Ovary (tissue), 9 donors: ENCODE results near the gene POU6F2. TPM values are rescaled to one million over a fixed set of nuclear protein-coding genes. Genes with fewer than 3 reads are reported as not detected.

Experiments used
- DNase-seq, 5 donors: peaks; one replicate each; pipeline ENCODE4 v3.0.0-alpha.2; 2019 to 2020
- H3K27ac ChIP-seq, 2 donors: fragments of 200-600 bp; one replicate each; pipeline versions ENCODE4 v1.5.1 to v1.8.0; 2019 to 2022
- H3K27me3 ChIP-seq: fragments of 200-600 bp; one replicate; pipeline ENCODE4 v1.8.0; 2022
- H3K36me3 ChIP-seq: fragments of 200-600 bp; sonication (generic); one replicate; pipeline ENCODE4 v1.5.1; 2019
- H3K4me1 ChIP-seq: one replicate; pipeline ENCODE4 v1.8.1; 2013; ENCODE audit warnings: mild to moderate bottlenecking, moderate library complexity; ENCODE audit not compliant: insufficient read depth
- H3K4me3 ChIP-seq: fragments of 200-600 bp; sonication (generic); one replicate; pipeline ENCODE4 v1.5.1; 2017
- H3K9me3 ChIP-seq, 2 donors: fragments of 200-600 bp in 1 of 2; sonication (generic) in 1 of 2; one replicate each; pipeline versions ENCODE4 v1.5.1 to v1.8.1; 2013 to 2019; ENCODE audit warnings: mild to moderate bottlenecking in 1 of 2, moderate library complexity in 1 of 2
- CTCF ChIP-seq, 3 donors: fragments of 450-650 bp in 2 of 3; fragments of 200-600 bp in 1 of 3; IDR thresholded peaks; one replicate each; pipeline versions ENCODE4 v1.5.1 to v1.8.0; 2016 to 2022; ENCODE audit warnings: antibody characterized with exemption in 3 of 3, mild to moderate bottlenecking in 1 of 3
- EP300 ChIP-seq: sonication (generic); formaldehyde crosslinking; IDR thresholded peaks from one replicate; pipeline ENCODE4 v1.6.1; 2017; ENCODE audit warnings: antibody characterized with exemption
- POLR2A ChIP-seq: fragments of 450-650 bp; IDR thresholded peaks from one replicate; pipeline ENCODE4 v1.6.1; 2017; ENCODE audit warnings: antibody characterized with exemption, mild to moderate bottlenecking, moderate library complexity
- WGBS, 3 donors: extraction: QIAGEN DNeasy Blood & Tissue Kit in 1 of 3; methylation state at CpG; one replicate each; pipeline versions ENCODE4 v1.1.5 to v1.1.7; 2013 to 2017; 5-methylcytosine and 5-hydroxymethylcytosine counted together
- intact Hi-C, 4 donors: fragments of 100-400 bp; cut with DNase I; formaldehyde crosslinking; loops; one replicate each; pipeline versions ENCODE4 v1.11.0 to v1.15.1; 2022 to 2023
- polyA plus RNA-seq, 2 donors: library from polyadenylated mRNA; stranded (reverse); fragments of 200-250 nt in 1 of 2; fragments of 350-450 nt in 1 of 2; fragmentation: Illumina TruSeq in 1 of 2; extraction: RNeasy Lipid Tissue Mini Kit (QIAGEN cat#74804) in 1 of 2; gene quantifications; one replicate each; pipeline ENCODE4 v1.2.3, GENCODE V29; 2013 to 2014
- total RNA-seq, 7 donors: library from RNA; depleted of rRNA in 2 of 7; stranded (reverse); fragments of >200 nt in 2 of 7; fragmentation: NEBNext Ultra II Directional in 3 of 7; extraction: Animal tissue kit (Norgen Biotek cat#: 25700) in 3 of 7; gene quantifications; one replicate each; pipeline versions ENCODE4 v1.1.0 to v1.2.4, GENCODE V29; 2016 to 2023
- donor health status: DM: no; HTN: no; CAD: no; lungs with moderate emphysema.
- donor health status: DM: no; HTN: no; CAD: no.
- donor health status: Bipolar disorder and iron deficiency.
- donor health status: DM: yes; HTN: yes; CAD: no.
- donor health status: DM: no; HTN: no; CAD: no.
- donor health status: DM: yes; HTN: yes; CAD: no.

Gene POU6F2
- total and polyA plus RNA-seq, 9 donors, result 0.17 to 2.0 (median 0.61) TPM

DNA sequence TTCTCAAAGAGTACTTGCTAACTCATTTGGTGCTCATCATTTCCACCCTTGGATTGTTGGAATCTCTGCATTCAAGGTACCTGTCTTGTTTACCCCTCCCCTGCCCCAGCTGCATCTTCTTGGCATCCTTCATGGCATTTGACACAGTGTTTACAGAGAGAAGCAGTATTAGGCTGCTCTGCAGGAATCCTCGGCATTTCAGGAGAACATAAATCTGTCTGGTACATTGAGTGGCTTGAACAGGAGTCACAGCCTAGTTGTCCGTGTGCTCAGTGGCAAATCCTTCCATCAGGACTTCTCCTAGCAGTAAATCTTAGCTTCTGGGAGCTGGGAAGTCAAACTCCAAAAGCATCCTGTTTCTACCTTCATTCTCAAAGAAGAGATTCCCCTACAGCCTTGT is 451.7 kb downstream of the POU6F2 start:
- no peak for TF ChIP-seq CTCF (IDR thresholded peaks at IDR 0.05)
- TF ChIP-seq EP300, result no peak
- TF ChIP-seq POLR2A, result no peak

DNA sequence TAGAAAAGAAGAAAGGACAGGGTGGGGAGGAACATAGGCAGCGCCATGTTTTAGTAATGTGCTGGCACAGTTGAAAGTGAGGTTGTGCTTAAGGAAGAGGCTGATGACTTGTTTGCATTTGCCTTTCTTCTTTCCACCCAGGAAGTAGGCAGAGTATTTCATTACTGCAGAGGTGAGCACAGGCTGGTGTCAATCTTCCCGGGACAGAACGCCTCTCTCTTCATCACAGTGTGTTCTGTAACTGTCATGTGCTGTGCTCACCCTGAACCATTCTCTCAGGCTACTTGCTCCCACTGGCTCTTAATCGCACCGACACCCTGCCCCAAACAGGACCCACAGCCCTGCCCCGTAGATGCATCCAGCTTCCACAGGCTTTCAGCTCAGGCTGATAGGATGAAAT is 452.7 kb downstream of the POU6F2 start:
- Histone ChIP-seq H3K4me3 (no peak overlapping the region), H3K27ac (no peak overlapping the region), H3K4me1 (no peaks in the 10 kb centered on the region), H3K27me3 (no peaks in the 10 kb centered on the region), H3K36me3 (no peaks in the 10 kb centered on the region), H3K9me3 (no peaks in the 10 kb centered on the region)
- TF ChIP-seq EP300 (no peak), CTCF (IDR thresholded peaks at IDR 0.05) (no peak), POLR2A (no peak)
- WGBS, 3 donors, result 96 to 97% (median 96%) methylated on average over 6 of the region's 6 CpGs
- no peak for DNase-seq
- intact Hi-C loops, result no loop called here

More for the DNA sequence above, 451.7 kb downstream of the POU6F2 start:
- no peaks in the 10 kb centered on the region for H3K9me3 ChIP-seq
- no peak for DNase-seq
- no peaks in the 10 kb centered on the region for H3K36me3 ChIP-seq
- H3K27ac ChIP-seq, result no peak overlapping the region
- no peaks in the 10 kb centered on the region for H3K4me1 ChIP-seq
- intact Hi-C loops, result no loop called here
- 57 to 62% (median 59%) methylated on average over 2 of the region's 2 CpGs for WGBS, 3 donors
- H3K27me3 ChIP-seq, result no peaks in the 10 kb centered on the region
- no peak overlapping the region for H3K4me3 ChIP-seq

DNA sequence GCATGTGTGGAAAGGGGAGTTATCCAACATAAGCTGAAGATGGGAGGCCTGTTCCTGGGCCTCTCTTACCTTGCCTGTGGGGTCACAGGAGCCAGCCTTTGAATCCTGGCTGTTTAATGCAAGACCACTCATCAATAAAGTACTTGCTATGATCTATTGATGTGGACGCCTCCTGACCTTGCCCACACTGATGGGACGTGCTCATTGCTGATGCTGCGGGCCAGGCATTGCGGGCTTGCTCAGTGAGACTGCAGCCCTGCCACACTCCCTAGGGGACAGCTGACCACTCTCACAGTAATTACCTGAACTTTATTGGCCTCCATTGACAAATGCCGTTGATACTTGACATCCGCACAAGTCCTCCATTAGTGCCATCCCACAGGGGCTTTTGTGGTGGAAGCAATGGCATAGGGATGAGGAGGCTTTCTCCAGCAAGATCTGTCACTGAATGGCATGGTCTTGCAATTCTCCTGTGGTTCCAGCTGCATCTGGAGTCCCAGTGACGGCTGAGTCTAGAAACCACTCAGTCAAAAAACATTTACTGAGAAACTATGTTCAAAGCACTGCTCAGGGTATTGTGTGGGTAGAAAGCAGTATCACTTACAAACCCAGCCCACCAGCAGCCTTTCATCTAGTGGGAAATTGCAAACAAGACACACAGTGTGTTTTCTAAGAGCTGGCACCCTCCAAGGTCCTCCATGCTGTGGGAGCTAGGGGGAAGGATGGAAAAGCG is 453.4 kb downstream of the POU6F2 start:
- Histone ChIP-seq H3K4me3 (no peak overlapping the region), H3K9me3 (no peaks in the 10 kb centered on the region), H3K27me3 (no peaks in the 10 kb centered on the region), H3K36me3 (no peaks in the 10 kb centered on the region), H3K4me1 (no peaks in the 10 kb centered on the region), H3K27ac (no peak overlapping the region)
- 76 to 85% (median 82%) methylated on average over 8 of the region's 8 CpGs for WGBS, 3 donors
- DNase-seq, result no peak
- intact Hi-C loops, result no loop called here
- no peak for TF ChIP-seq POLR2A
- TF ChIP-seq CTCF (IDR thresholded peaks at IDR 0.05), result no peak
- no peak for TF ChIP-seq EP300

- Histone ChIP-seq H3K4me1 (no peaks in the 10 kb centered on the region), H3K27me3 (no peaks in the 10 kb centered on the region), H3K36me3 (no peaks in the 10 kb centered on the region), H3K27ac (no peak overlapping the region), H3K4me3 (no peak overlapping the region), H3K9me3 (no peaks in the 10 kb centered on the region)
- no peak for TF ChIP-seq CTCF (IDR thresholded peaks at IDR 0.05)
- TF ChIP-seq EP300, result no peak
- TF ChIP-seq POLR2A, result no peak
- intact Hi-C loops, result no loop called here
- DNase-seq, result no peak
- 59 to 67% (median 61%) methylated on average over 3 of the region's 3 CpGs for WGBS, 3 donors
Observed at GRCh38 chr7:39432368-39432767, 454.7 kb downstream of the POU6F2 start.
